HEK293 (cell line): ENCODE results near the gene KCNMA1.

ENCODE experiments used
- CTCF ChIA-PET: fragments of 350-600 bp; formaldehyde crosslinking; extraction: SDS; loops from one replicate; lab custom pipeline; 2021; ENCODE audit warnings: antibody characterized with exemption; lab: Yijun Ruan, JAX
- POLR2A ChIA-PET: fragments of 300-600 bp; formaldehyde crosslinking; extraction: SDS; loops from one replicate; lab custom pipeline; 2020; ENCODE audit warnings: antibody characterized with exemption, inconsistent platforms; lab: Yijun Ruan, JAX
- H3K27ac ChIP-seq: fragments of 200-500 bp; sonication (Bioruptor generic); 2 replicates; pipeline ENCODE4 v1.5.1; 2014; ENCODE audit warnings: low read depth, low read length, control low read depth, inconsistent platforms; ENCODE audit errors: extremely low read depth
- H3K36me3 ChIP-seq, 2 experiments: fragments of 200-500 bp in 1 of 2; sonication (Bioruptor generic) in 1 of 2; 1 replicate in 1 of 2; 2 replicates in 1 of 2; pipeline ENCODE4 v1.5.1; 2014 to 2017; ENCODE audit warnings: inconsistent platforms in 2 of 2, low read length in 2 of 2; ENCODE audit not compliant: control insufficient read depth in 2 of 2, insufficient read depth in 1 of 2
- H3K4me1 ChIP-seq: fragments of 200-500 bp; sonication (Bioruptor generic); 2 replicates; pipeline ENCODE4 v1.5.1; 2014; ENCODE audit warnings: mild to moderate bottlenecking, low read length, inconsistent platforms; ENCODE audit not compliant: control insufficient read depth, insufficient read depth
- H3K4me3 ChIP-seq: 2 replicates; pipeline ENCODE4 v1.5.1; 2011; ENCODE audit warnings: low read depth, mild to moderate bottlenecking, control low read depth, low read length, moderate library complexity
- H3K9me3 ChIP-seq: fragments of 200-500 bp; sonication (Bioruptor generic); 2 replicates; pipeline ENCODE4 v1.5.1; 2014; ENCODE audit warnings: low read depth, low read length, inconsistent platforms; ENCODE audit not compliant: control insufficient read depth, insufficient read depth
- EGR2 ChIP-seq: fragments of 450-650 bp; formaldehyde crosslinking; IDR thresholded peaks from 2 replicates; pipeline ENCODE4 v1.5.1; 2016; ENCODE audit warnings: low read depth, missing biosample characterization, missing genetic modification characterization
- ELK4 ChIP-seq: IDR thresholded peaks from 2 replicates; pipeline ENCODE4 v1.6.1; 2011; ENCODE audit warnings: mild to moderate bottlenecking, low read depth, low read length, borderline replicate concordance
- GLI2 ChIP-seq: fragments of 450-650 bp; formaldehyde crosslinking; IDR thresholded peaks from 2 replicates; pipeline ENCODE4; 2017; ENCODE audit warnings: missing biosample characterization, missing genetic modification characterization, low read depth, borderline replicate concordance
- KLF10 ChIP-seq: fragments of 450-650 bp; IDR thresholded peaks from 2 replicates; pipeline ENCODE4 v1.5.1; 2018; ENCODE audit warnings: missing biosample characterization, mild to moderate bottlenecking, missing genetic modification characterization
- KLF16 ChIP-seq: fragments of 450-650 bp; formaldehyde crosslinking; IDR thresholded peaks from 2 replicates; pipeline ENCODE4 v1.5.1; 2017; ENCODE audit warnings: missing biosample characterization, missing genetic modification characterization
- KLF8 ChIP-seq: fragments of 450-650 bp; formaldehyde crosslinking; IDR thresholded peaks from 2 replicates; pipeline ENCODE4 v1.5.1; 2016; ENCODE audit warnings: missing biosample characterization, missing genetic modification characterization
- PRDM1 ChIP-seq: fragments of 450-650 bp; formaldehyde crosslinking; IDR thresholded peaks from 2 replicates; pipeline ENCODE4; 2016; ENCODE audit warnings: missing biosample characterization, missing genetic modification characterization
- YY1 ChIP-seq: fragments of 450-650 bp; formaldehyde crosslinking; IDR thresholded peaks from 2 replicates; pipeline ENCODE4 v1.5.1; 2018; ENCODE audit warnings: missing biosample characterization, missing genetic modification characterization
- ZBTB1 ChIP-seq: fragments of 450-650 bp; formaldehyde crosslinking; IDR thresholded peaks from 2 replicates; pipeline ENCODE4 v1.5.1; 2016; ENCODE audit warnings: missing biosample characterization, missing genetic modification characterization
- ZNF121 ChIP-seq: fragments of 450-650 bp; formaldehyde crosslinking; IDR thresholded peaks from 2 replicates; pipeline ENCODE4 v1.5.1; 2016; ENCODE audit warnings: missing biosample characterization, missing genetic modification characterization
- ZNF132 ChIP-seq: fragments of 450-650 bp; formaldehyde crosslinking; IDR thresholded peaks from 2 replicates; pipeline ENCODE4 v1.5.1; 2017; ENCODE audit warnings: missing biosample characterization, missing genetic modification characterization, borderline replicate concordance
- ZNF157 ChIP-seq: fragments of 450-650 bp; formaldehyde crosslinking; IDR thresholded peaks from 2 replicates; pipeline ENCODE4 v1.5.1; 2016; ENCODE audit warnings: missing biosample characterization, missing genetic modification characterization
- ZNF175 ChIP-seq: fragments of 450-650 bp; formaldehyde crosslinking; IDR thresholded peaks from 2 replicates; pipeline ENCODE4 v1.5.1; 2016; ENCODE audit warnings: missing biosample characterization, missing genetic modification characterization
- ZNF202 ChIP-seq: fragments of 450-650 bp; formaldehyde crosslinking; IDR thresholded peaks from 2 replicates; pipeline ENCODE4 v1.5.1; 2016; ENCODE audit warnings: missing biosample characterization, missing genetic modification characterization, borderline replicate concordance
- ZNF394 ChIP-seq: fragments of 450-650 bp; formaldehyde crosslinking; IDR thresholded peaks from 2 replicates; pipeline ENCODE4 v1.5.1; 2016; ENCODE audit warnings: missing biosample characterization, missing genetic modification characterization, mild to moderate bottlenecking, moderate library complexity, borderline replicate concordance
- ZNF610 ChIP-seq: fragments of 450-650 bp; formaldehyde crosslinking; IDR thresholded peaks from 2 replicates; pipeline ENCODE4 v1.5.1; 2016; ENCODE audit warnings: missing biosample characterization, missing genetic modification characterization, borderline replicate concordance
- ZNF639 ChIP-seq: fragments of 450-650 bp; formaldehyde crosslinking; IDR thresholded peaks from 2 replicates; pipeline ENCODE4 v1.5.1; 2016; ENCODE audit warnings: missing biosample characterization, missing genetic modification characterization

Gene KCNMA1

DNA sequence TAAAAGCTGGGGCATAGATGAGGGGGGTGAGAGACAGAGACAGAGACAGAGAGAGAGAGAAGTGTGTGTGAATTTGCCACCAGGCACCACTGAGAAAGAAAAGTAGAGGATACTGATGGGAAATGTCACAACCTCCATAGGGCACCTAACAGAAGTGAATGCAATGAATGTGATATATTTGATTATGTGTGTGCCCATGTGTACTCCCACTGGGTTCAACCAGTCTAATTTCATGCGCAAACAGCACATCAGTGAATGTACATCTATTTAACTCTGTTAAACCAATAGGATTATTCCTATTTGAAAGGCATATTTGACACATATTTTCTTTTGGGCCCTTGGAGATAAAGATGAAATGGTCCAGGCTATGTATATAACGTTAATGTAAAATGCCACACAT lies 241.3 kb downstream of the KCNMA1 start:
- H3K4me1 ChIP-seq = no peaks in the 10 kb centered on the region
- TF ChIP-seq ZNF157 (tag by site-specific recombination) (no peak), KLF10 (tag by site-specific recombination) (no peak), PRDM1 (tag by site-specific recombination) (no peak), ZNF639 (no peak)
- TF ChIP-seq, all 188 proteins: peak for 0
- H3K36me3 ChIP-seq = no peaks in the 10 kb centered on the region
- CTCF ChIA-PET = interaction anchor here (1.2 kb wide), 1 partner anchor 245 kb away, joined by 3 read pairs; no protein-coding TSS in a partner anchor
- H3K27ac ChIP-seq = no peak overlapping the region
- no peaks in the 10 kb centered on the region for H3K9me3 ChIP-seq
- POLR2A ChIA-PET = no interaction called here
- no peak overlapping the region for H3K4me3 ChIP-seq

GRCh38 chr10:77393821-77394501 lies 243.6 kb downstream of the KCNMA1 start:
- ChIA-PET CTCF (interaction anchor here (0.6 to 2.8 kb wide), 9 partner anchors 8 to 363 kb away, joined by 3 to 16 read pairs (median 6); no protein-coding TSS in a partner anchor), POLR2A (no interaction called here)
- H3K9me3 ChIP-seq = no peaks in the 10 kb centered on the region
- no peak overlapping the region for H3K27ac ChIP-seq
- no peak overlapping the region for H3K4me3 ChIP-seq
- H3K36me3 ChIP-seq = no peaks in the 10 kb centered on the region
- TF ChIP-seq EGR2 (no peak), ZNF175 (tag by site-specific recombination) (no peak), KLF16 (tag by site-specific recombination) (no peak)
- no peaks in the 10 kb centered on the region; the same call in 1 of the 2 replicates for H3K4me1 ChIP-seq

GRCh38 chr10:77393411-77393810 lies 244.2 kb downstream of the KCNMA1 start:
- CTCF ChIA-PET = interaction anchor here (0.6 to 2.8 kb wide), 15 partner anchors 9 to 1209 kb away, joined by 3 to 16 read pairs (median 4); no protein-coding TSS in a partner anchor
- TF ChIP-seq ZNF202 (tag by site-specific recombination) = no peak
- TF ChIP-seq KLF8 (tag by site-specific recombination) = no peak
- TF ChIP-seq ZBTB1 (tag by site-specific recombination) = no peak
- no peak for TF ChIP-seq ZNF610 (tag by site-specific recombination)
- no peak for TF ChIP-seq YY1 (tag by site-specific recombination)
- TF ChIP-seq ZNF132 (tag by site-specific recombination) = no peak
- TF ChIP-seq GLI2 (tag by site-specific recombination) = no peak
- TF ChIP-seq ZNF121 (tag by site-specific recombination) = no peak
- no peak for TF ChIP-seq ELK4
- TF ChIP-seq ZNF394 (tag by site-specific recombination) = no peak
- no peak overlapping the region for H3K4me3 ChIP-seq
- H3K36me3 ChIP-seq = no peaks in the 10 kb centered on the region
- H3K4me1 ChIP-seq = no peaks in the 10 kb centered on the region; the same call in 1 of the 2 replicates
- POLR2A ChIA-PET = no interaction called here
- H3K9me3 ChIP-seq = no peaks in the 10 kb centered on the region
- no peak overlapping the region for H3K27ac ChIP-seq
